Colonic mucosa (tissue), 4 donors: ENCODE results near the gene POLQ. TPM values are rescaled to one million over a fixed set of nuclear protein-coding genes. Genes with fewer than 3 reads are reported as not detected.
"Not testable (repeated sequence)": the region's sequence is repeated elsewhere in the genome, so short reads cannot be mapped to it uniquely, and the experiment has no call there.

Source experiments
- DNase-seq: peaks from one replicate; pipeline ENCODE4 v3.0.0-alpha.2; 2020
- H3K27ac ChIP-seq: fragments of 200-600 bp; one replicate; pipeline ENCODE4 v1.8.0; 2021
- H3K27me3 ChIP-seq: fragments of 200-600 bp; one replicate; pipeline ENCODE4 v1.8.0; 2021
- H3K36me3 ChIP-seq: fragments of 200-600 bp; one replicate; pipeline ENCODE4 v1.8.0; 2021
- H3K4me1 ChIP-seq: fragments of 200-600 bp; one replicate; pipeline ENCODE4 v1.8.0; 2021; ENCODE audit warnings: mild to moderate bottlenecking
- H3K4me3 ChIP-seq: fragments of 200-600 bp; one replicate; pipeline ENCODE4 v1.8.0; 2021
- H3K9ac ChIP-seq, 2 donors: one replicate each; pipeline ENCODE4 v1.7.0; 2013; ENCODE audit warnings: control low read depth in 2 of 2, low read depth in 2 of 2, low read length in 2 of 2
- H3K9me3 ChIP-seq: fragments of 200-600 bp; one replicate; pipeline ENCODE4 v1.8.0; 2021
- CTCF ChIP-seq: fragments of 200-600 bp; IDR thresholded peaks from one replicate; pipeline ENCODE4 v1.8.0; 2022; ENCODE audit warnings: antibody characterized with exemption, mild to moderate bottlenecking
- intact Hi-C: fragments of 100-400 bp; cut with DNase I; formaldehyde crosslinking; loops from one replicate; pipeline ENCODE4 v1.14.1; 2022
- total RNA-seq, 2 donors: library from RNA; stranded (reverse); fragmentation: NEBNext Ultra II Directional in 1 of 2; extraction: Animal tissue kit (Norgen Biotek cat#: 25700) in 1 of 2; gene quantifications; one replicate each; pipeline ENCODE4 v1.2.1, GENCODE V29; 2021
- donor health status: healthy.
- donor health status: DM: no; HTN: no; CAD: no.
- donor health status: DM: no; HTN: no; CAD: no.

Gene POLQ
- total RNA-seq, 2 donors from 2014 or later, result 2.9 to 12.5 TPM

GRCh38 chr3:121463745-121464144 is 82.0 kb downstream of the POLQ start:
- no peak overlapping the region for H3K27ac ChIP-seq
- H3K4me1 ChIP-seq, result no peaks in the 10 kb centered on the region
- DNase-seq, result no peak
- no peak overlapping the region for H3K4me3 ChIP-seq
- H3K9me3 ChIP-seq, result no peaks in the 10 kb centered on the region
- H3K9ac ChIP-seq, result no peak overlapping the region
- no peak for TF ChIP-seq CTCF
- no peaks in the 10 kb centered on the region for H3K27me3 ChIP-seq
- intact Hi-C loops, result no loop called here
- no peaks in the 10 kb centered on the region for H3K36me3 ChIP-seq

GRCh38 chr3:121462565-121462964 is 83.2 kb downstream of the POLQ start:
- H3K9ac ChIP-seq, result no peak overlapping the region
- no peaks in the 10 kb centered on the region for H3K27me3 ChIP-seq
- H3K27ac ChIP-seq, result no peak overlapping the region
- DNase-seq, result no peak
- H3K4me3 ChIP-seq, result no peak overlapping the region
- no peak for TF ChIP-seq CTCF
- no peaks in the 10 kb centered on the region for H3K36me3 ChIP-seq
- intact Hi-C loops, result no loop called here
- H3K4me1 ChIP-seq, result no peaks in the 10 kb centered on the region
- H3K9me3 ChIP-seq, result no peaks in the 10 kb centered on the region

- H3K36me3 ChIP-seq, H3K4me3 ChIP-seq, H3K9ac ChIP-seq, intact Hi-C loops, H3K4me1 ChIP-seq, H3K27me3 ChIP-seq, H3K27ac ChIP-seq, DNase-seq, H3K9me3 ChIP-seq: not testable (repeated sequence)
Observed at GRCh38 chr3:121451752-121452151, 94.0 kb downstream of the POLQ start.

- intact Hi-C loops, result no loop called here
- TF ChIP-seq CTCF, result no peak
- Histone ChIP-seq H3K27ac (no peak overlapping the region), H3K4me3 (no peak overlapping the region), H3K27me3 (no peaks in the 10 kb centered on the region), H3K9ac (no peak overlapping the region), H3K36me3 (no peaks in the 10 kb centered on the region), H3K9me3 (no peaks in the 10 kb centered on the region), H3K4me1 (no peaks in the 10 kb centered on the region)
- DNase-seq, result no peak
Observed at GRCh38 chr3:121443456-121443855, 102.3 kb downstream of the POLQ start.

GRCh38 chr3:121436641-121437040 is 109.1 kb downstream of the POLQ start:
- Histone ChIP-seq H3K27ac (no peak overlapping the region), H3K4me3 (no peak overlapping the region), H3K27me3 (no peaks in the 10 kb centered on the region), H3K9ac (no peak overlapping the region), H3K9me3 (no peaks in the 10 kb centered on the region), H3K4me1 (no peaks in the 10 kb centered on the region), H3K36me3 (no peaks in the 10 kb centered on the region)
- TF ChIP-seq CTCF, result no peak
- DNase-seq, result no peak
- intact Hi-C loops, result no loop called here

GRCh38 chr3:121436074-121436473 is 109.7 kb downstream of the POLQ start:
- DNase-seq, result no peak
- Histone ChIP-seq H3K27ac (no peak overlapping the region), H3K4me3 (no peak overlapping the region), H3K4me1 (no peaks in the 10 kb centered on the region), H3K9me3 (no peaks in the 10 kb centered on the region), H3K9ac (no peak overlapping the region), H3K27me3 (no peaks in the 10 kb centered on the region), H3K36me3 (no peaks in the 10 kb centered on the region)
- no peak for TF ChIP-seq CTCF
- intact Hi-C loops, result no loop called here
